ENCODE results near the gene FRA10AC1.

Gene FRA10AC1

GRCh38 chr10:93622942-93623341 is 79.5 kb downstream of the FRA10AC1 start:
- no peak for DNase-seq

GRCh38 chr10:93620925-93621324 is 81.5 kb downstream of the FRA10AC1 start:
- no peak for DNase-seq
